Thyroid gland (tissue), 4 donors: ENCODE measurements around the gene TMEM207.

Experiments used
- POLR2A ChIP-seq, 2 donors: fragments of 450-650 bp; IDR thresholded peaks; one replicate each; pipeline ENCODE4 v1.6.1; 2017; ENCODE audit warnings: antibody characterized with exemption in 2 of 2, mild to moderate bottlenecking in 2 of 2, moderate library complexity in 1 of 2
- TF ChIP-seq, protein P1 (sequence below), 6 experiments: fragments of 200-600 bp in 3 of 6; fragments of 450-650 bp in 3 of 6; sonication (generic) in 3 of 6; IDR thresholded peaks; one replicate each; pipeline ENCODE4 v1.5.1; 2016 to 2019; ENCODE audit warnings: antibody characterized with exemption in 6 of 6, mild to moderate bottlenecking in 2 of 6, inconsistent platforms in 1 of 6, moderate library complexity in 1 of 6

DNA sequence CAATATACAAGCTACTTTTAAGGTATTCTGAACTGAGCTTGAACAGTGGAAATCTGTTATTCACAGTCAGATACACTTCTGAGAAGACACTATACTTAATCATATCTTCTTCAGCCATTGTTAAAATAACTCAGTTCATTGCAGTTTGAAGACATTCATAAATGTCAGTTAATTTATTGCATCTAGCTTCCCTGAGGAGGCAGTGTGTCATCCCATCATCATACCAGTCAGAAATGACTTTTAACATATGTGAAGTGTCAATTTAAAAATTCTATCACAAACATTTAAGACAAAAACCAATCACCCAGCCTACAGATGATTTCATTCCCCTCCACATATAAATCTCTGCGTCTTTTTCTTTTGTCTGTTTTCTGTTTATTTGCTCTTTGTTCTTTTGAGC is 7.5 kb downstream of the TMEM207 start:
- TF ChIP-seq, protein P1, sequence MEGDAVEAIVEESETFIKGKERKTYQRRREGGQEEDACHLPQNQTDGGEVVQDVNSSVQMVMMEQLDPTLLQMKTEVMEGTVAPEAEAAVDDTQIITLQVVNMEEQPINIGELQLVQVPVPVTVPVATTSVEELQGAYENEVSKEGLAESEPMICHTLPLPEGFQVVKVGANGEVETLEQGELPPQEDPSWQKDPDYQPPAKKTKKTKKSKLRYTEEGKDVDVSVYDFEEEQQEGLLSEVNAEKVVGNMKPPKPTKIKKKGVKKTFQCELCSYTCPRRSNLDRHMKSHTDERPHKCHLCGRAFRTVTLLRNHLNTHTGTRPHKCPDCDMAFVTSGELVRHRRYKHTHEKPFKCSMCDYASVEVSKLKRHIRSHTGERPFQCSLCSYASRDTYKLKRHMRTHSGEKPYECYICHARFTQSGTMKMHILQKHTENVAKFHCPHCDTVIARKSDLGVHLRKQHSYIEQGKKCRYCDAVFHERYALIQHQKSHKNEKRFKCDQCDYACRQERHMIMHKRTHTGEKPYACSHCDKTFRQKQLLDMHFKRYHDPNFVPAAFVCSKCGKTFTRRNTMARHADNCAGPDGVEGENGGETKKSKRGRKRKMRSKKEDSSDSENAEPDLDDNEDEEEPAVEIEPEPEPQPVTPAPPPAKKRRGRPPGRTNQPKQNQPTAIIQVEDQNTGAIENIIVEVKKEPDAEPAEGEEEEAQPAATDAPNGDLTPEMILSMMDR (IDR thresholded peaks at IDR 0.05) = no peak
- no peak for TF ChIP-seq POLR2A (IDR thresholded peaks at IDR 0.05)
